Lung (tissue), 12 donors: Measurements from ENCODE around the gene RXRA. TPM values are rescaled to one million over a fixed set of nuclear protein-coding genes. Genes with fewer than 3 reads are reported as not detected.

Experiments used
- ATAC-seq: fragments of 200-7000 bp; cut with Tn5 transposase; one replicate; pipeline ENCODE4 v1.9.1; 2020; ENCODE audit warnings: moderate number of reproducible peaks; ENCODE audit not compliant: insufficient read depth, low FRiP score
- DNase-seq, 3 donors: peaks; one replicate each; pipeline ENCODE4 v3.0.0-alpha.2; 2013 to 2017
- H3K27ac ChIP-seq, 2 donors: one replicate each; pipeline ENCODE4 v1.5.1; 2013; ENCODE audit warnings: mild to moderate bottlenecking in 2 of 2, moderate library complexity in 2 of 2, control low read depth in 1 of 2, inconsistent platforms in 1 of 2, low read depth in 1 of 2, low read length in 1 of 2
- H3K27me3 ChIP-seq, 3 donors: one replicate each; pipeline ENCODE4 v1.5.1; 2013; ENCODE audit warnings: low read length in 2 of 3; ENCODE audit not compliant: control insufficient read depth in 3 of 3, insufficient read depth in 3 of 3
- H3K36me3 ChIP-seq, 4 donors: one replicate each; pipeline ENCODE4 v1.5.1; 2013; ENCODE audit warnings: low read length in 4 of 4, mild to moderate bottlenecking in 1 of 4, moderate library complexity in 1 of 4; ENCODE audit not compliant: control insufficient read depth in 4 of 4, insufficient read depth in 4 of 4
- H3K4me1 ChIP-seq, 5 donors: one replicate each; pipeline ENCODE4 v1.5.1; 2013; ENCODE audit warnings: low read length in 5 of 5, mild to moderate bottlenecking in 2 of 5, moderate library complexity in 1 of 5; ENCODE audit not compliant: control insufficient read depth in 5 of 5, insufficient read depth in 5 of 5
- H3K4me3 ChIP-seq: one replicate; pipeline ENCODE4 v1.5.1; 2013; ENCODE audit warnings: mild to moderate bottlenecking, control low read depth, moderate library complexity
- H3K9ac ChIP-seq, 2 donors: one replicate each; pipeline ENCODE4 v1.5.1; 2013; ENCODE audit warnings: low read length in 2 of 2, control low read depth in 1 of 2; ENCODE audit not compliant: insufficient read depth in 1 of 2
- H3K9me3 ChIP-seq, 4 donors: one replicate each; pipeline ENCODE4 v1.5.1; 2013; ENCODE audit warnings: low read length in 3 of 4, mild to moderate bottlenecking in 1 of 4, moderate library complexity in 1 of 4; ENCODE audit not compliant: control insufficient read depth in 4 of 4, insufficient read depth in 3 of 4
- WGBS, 2 donors: extraction: QIAGEN DNeasy Blood & Tissue Kit; methylation state at CpG; one replicate each; pipeline ENCODE4 v1.1.7; 2013; 5-methylcytosine and 5-hydroxymethylcytosine counted together
- polyA plus RNA-seq, 2 donors: library from polyadenylated mRNA; stranded (reverse); fragments of 200-250 nt; gene quantifications; one replicate each; pipeline ENCODE4 v1.2.1, GENCODE V29; 2013
- total RNA-seq, 2 donors: library from RNA; depleted of rRNA in 1 of 2; stranded (reverse); fragments of >200 nt in 1 of 2; gene quantifications; one replicate each; pipeline ENCODE4 v1.2.1, GENCODE V29; 2014 to 2021
- TF ChIP-seq, protein P1 (sequence below): IDR thresholded peaks from 2 replicates; pipeline ENCODE4 v1.5.1; 2012; ENCODE audit warnings: mild to moderate bottlenecking; ENCODE audit errors: control extremely low read depth, extremely low read depth
- donor health status: control.
- donor health status: control.
- donor health status: Bipolar disorder and iron deficiency.
- donor health status: healthy.
- donor health status: DM: yes; HTN: yes; CAD: no.

Gene RXRA
- total and polyA plus RNA-seq, 4 donors = 24.2 to 85.2 (median 52.2) TPM

DNA sequence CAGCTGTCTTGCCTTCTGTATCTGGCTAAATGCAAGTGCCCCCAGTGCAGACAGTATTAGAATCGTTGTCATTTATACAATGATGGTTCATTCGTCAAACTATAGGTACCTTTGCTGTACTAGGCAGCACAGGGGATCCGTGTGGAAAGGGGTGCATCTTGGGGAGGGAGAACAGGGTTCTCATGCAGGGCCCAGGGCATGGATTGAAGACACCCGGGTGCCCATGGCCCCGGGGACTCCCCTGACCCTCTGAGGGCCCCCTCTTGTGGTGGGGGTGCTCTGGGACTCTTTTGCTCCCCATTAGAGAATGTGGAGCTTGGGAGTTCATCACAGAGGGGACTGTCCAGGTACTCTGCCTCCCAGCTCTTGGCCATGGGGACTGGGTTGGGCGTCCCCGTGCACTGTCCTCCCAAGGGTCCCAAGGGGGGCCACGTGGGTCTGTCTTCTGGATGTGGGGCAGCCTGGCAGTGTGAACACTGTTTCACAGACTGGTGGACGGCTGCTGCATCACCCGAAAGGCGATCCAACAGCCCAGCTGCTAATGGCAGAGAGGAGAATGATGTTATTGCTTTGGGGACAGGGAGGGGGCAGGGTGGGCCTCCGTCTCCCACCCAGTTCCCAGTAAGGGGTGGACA, 36.9 kb upstream of the RXRA start:
- WGBS, 2 donors = 86 to 93% methylated on average over 12 of the region's 12 CpGs
- H3K9me3 ChIP-seq = peaks cover 0 to 3% (median 0%) of the 10 kb centered on the region in 4 donors
- ATAC-seq = no peak
- no peaks in the 10 kb centered on the region for H3K27me3 ChIP-seq
- no peak overlapping the region for H3K27ac ChIP-seq
- H3K9ac ChIP-seq = no peak overlapping the region
- H3K36me3 ChIP-seq = no peaks in the 10 kb centered on the region
- H3K4me3 ChIP-seq = no peak overlapping the region
- TF ChIP-seq, protein P1, sequence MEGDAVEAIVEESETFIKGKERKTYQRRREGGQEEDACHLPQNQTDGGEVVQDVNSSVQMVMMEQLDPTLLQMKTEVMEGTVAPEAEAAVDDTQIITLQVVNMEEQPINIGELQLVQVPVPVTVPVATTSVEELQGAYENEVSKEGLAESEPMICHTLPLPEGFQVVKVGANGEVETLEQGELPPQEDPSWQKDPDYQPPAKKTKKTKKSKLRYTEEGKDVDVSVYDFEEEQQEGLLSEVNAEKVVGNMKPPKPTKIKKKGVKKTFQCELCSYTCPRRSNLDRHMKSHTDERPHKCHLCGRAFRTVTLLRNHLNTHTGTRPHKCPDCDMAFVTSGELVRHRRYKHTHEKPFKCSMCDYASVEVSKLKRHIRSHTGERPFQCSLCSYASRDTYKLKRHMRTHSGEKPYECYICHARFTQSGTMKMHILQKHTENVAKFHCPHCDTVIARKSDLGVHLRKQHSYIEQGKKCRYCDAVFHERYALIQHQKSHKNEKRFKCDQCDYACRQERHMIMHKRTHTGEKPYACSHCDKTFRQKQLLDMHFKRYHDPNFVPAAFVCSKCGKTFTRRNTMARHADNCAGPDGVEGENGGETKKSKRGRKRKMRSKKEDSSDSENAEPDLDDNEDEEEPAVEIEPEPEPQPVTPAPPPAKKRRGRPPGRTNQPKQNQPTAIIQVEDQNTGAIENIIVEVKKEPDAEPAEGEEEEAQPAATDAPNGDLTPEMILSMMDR = no peak
- DNase-seq = no peak
- peaks cover 0 to 11% (median 3%) of the 10 kb centered on the region in 5 donors for H3K4me1 ChIP-seq

GRCh38 chr9:134290603-134291451, 35.4 kb upstream of the RXRA start:
- DNase-seq = no peak
- no peak overlapping the region for H3K27ac ChIP-seq
- H3K4me1 ChIP-seq = peaks cover 0 to 14% (median 3%) of the 10 kb centered on the region in 5 donors
- H3K9ac ChIP-seq = no peak overlapping the region
- TF ChIP-seq, protein P1 = no peak
- H3K9me3 ChIP-seq = peaks cover 0 to 3% (median 0%) of the 10 kb centered on the region in 4 donors
- WGBS, 2 donors = 94 to 98% methylated on average over 12 of the region's 12 CpGs
- no peaks in the 10 kb centered on the region for H3K36me3 ChIP-seq
- ATAC-seq = no peak
- no peaks in the 10 kb centered on the region for H3K27me3 ChIP-seq
- H3K4me3 ChIP-seq = no peak overlapping the region

- ATAC-seq = no peak
- H3K9me3 ChIP-seq = peaks cover 0 to 3% (median 0%) of the 10 kb centered on the region in 4 donors
- H3K36me3 ChIP-seq = no peaks in the 10 kb centered on the region
Observed at GRCh38 chr9:134291452-134291881, 34.8 kb upstream of the RXRA start.

More at GRCh38 chr9:134291452-134291881, 34.8 kb upstream of the RXRA start:
- no peak for DNase-seq
- TF ChIP-seq, protein P1 = no peak
- Histone ChIP-seq H3K9ac (no peak overlapping the region), H3K4me1 (peaks cover 0 to 14% (median 3%) of the 10 kb centered on the region in 5 donors), H3K27me3 (no peaks in the 10 kb centered on the region), H3K4me3 (no peak overlapping the region), H3K27ac (no peak overlapping the region)
- 91 to 96% methylated on average over 11 of the region's 11 CpGs for WGBS, 2 donors
